H9 (cell line): ENCODE data around the gene DOCK10. TPM values are rescaled to one million over a fixed set of nuclear protein-coding genes. Genes with fewer than 3 reads are reported as not detected.

Experiments used
- DNase-seq: peaks from one replicate; pipeline ENCODE4 v3.0.0-alpha.2; 2017
- H2AFZ ChIP-seq: one replicate; pipeline ENCODE4 v1.6.1; 2013; ENCODE audit warnings: mild to moderate bottlenecking, low read length, control low read depth, moderate library complexity
- H2AK5ac ChIP-seq: 2 replicates; pipeline ENCODE4 v1.6.1; 2013; ENCODE audit warnings: low read length, control low read depth, mixed read lengths; ENCODE audit not compliant: insufficient read length
- H2BK120ac ChIP-seq: one replicate; pipeline ENCODE4 v1.6.1; 2013; ENCODE audit warnings: low read depth, mild to moderate bottlenecking, low read length, control low read depth, inconsistent platforms; ENCODE audit not compliant: poor library complexity, severe bottlenecking
- H2BK12ac ChIP-seq: 2 replicates; pipeline ENCODE4 v1.6.1; 2013; ENCODE audit warnings: low read length, control low read depth, mixed read lengths, low read depth; ENCODE audit not compliant: insufficient read length
- H2BK15ac ChIP-seq: 2 replicates; pipeline ENCODE4 v1.6.1; 2013; ENCODE audit warnings: low read depth, low read length, control low read depth
- H2BK20ac ChIP-seq: one replicate; pipeline ENCODE4 v1.6.1; 2013; ENCODE audit warnings: low read depth, mild to moderate bottlenecking, low read length, control low read depth, inconsistent platforms; ENCODE audit not compliant: poor library complexity, severe bottlenecking
- H2BK5ac ChIP-seq: 2 replicates; pipeline ENCODE4 v1.6.1; 2013; ENCODE audit warnings: low read length, control low read depth, mixed read lengths; ENCODE audit not compliant: insufficient read length
- H3K14ac ChIP-seq: 2 replicates; pipeline ENCODE4 v1.6.1; 2013; ENCODE audit warnings: low read length, control low read depth; ENCODE audit not compliant: insufficient read depth
- H3K18ac ChIP-seq: 2 replicates; pipeline ENCODE4 v1.6.1; 2013; ENCODE audit warnings: low read depth, mild to moderate bottlenecking, mixed read lengths, low read length, control low read depth; ENCODE audit not compliant: insufficient read length
- H3K23ac ChIP-seq: 2 replicates; pipeline ENCODE4 v1.6.1; 2013; ENCODE audit warnings: low read length, control low read depth, mixed read lengths, low read depth; ENCODE audit not compliant: insufficient read length
- H3K23me2 ChIP-seq: 2 replicates; pipeline ENCODE4 v1.6.1; 2013; ENCODE audit warnings: low read depth, mild to moderate bottlenecking, mixed read lengths, low read length, control low read depth; ENCODE audit not compliant: insufficient read length, poor library complexity, severe bottlenecking
- H3K27ac ChIP-seq: 2 replicates; pipeline ENCODE4 v1.5.1; 2013; ENCODE audit warnings: low read length, control low read depth, mixed read lengths, low read depth; ENCODE audit not compliant: insufficient read length
- H3K27me3 ChIP-seq: 2 replicates; pipeline ENCODE4 v1.6.1; 2013; ENCODE audit warnings: low read length, control low read depth, inconsistent platforms; ENCODE audit not compliant: insufficient read depth
- H3K4ac ChIP-seq: 2 replicates; pipeline ENCODE4 v1.6.1; 2013; ENCODE audit warnings: low read depth, mild to moderate bottlenecking, control low read depth, inconsistent platforms, low read length, moderate library complexity
- H3K4me1 ChIP-seq: 2 replicates; pipeline ENCODE4 v1.6.1; 2013; ENCODE audit warnings: low read length, control low read depth, inconsistent platforms; ENCODE audit not compliant: insufficient read depth
- H3K4me2 ChIP-seq: 2 replicates; pipeline ENCODE4 v1.6.1; 2013; ENCODE audit warnings: low read length, control low read depth, mixed read lengths; ENCODE audit not compliant: insufficient read length, insufficient read depth
- H3K56ac ChIP-seq: 2 replicates; pipeline ENCODE4 v1.6.1; 2013; ENCODE audit warnings: low read depth, mild to moderate bottlenecking, mixed read lengths, low read length, control low read depth; ENCODE audit not compliant: insufficient read length
- H3K79me1 ChIP-seq: 2 replicates; pipeline ENCODE4 v1.6.1; 2013; ENCODE audit warnings: low read depth, mild to moderate bottlenecking, moderate library complexity, low read length, control low read depth, inconsistent platforms; ENCODE audit not compliant: insufficient read depth, poor library complexity, severe bottlenecking
- H3K79me2 ChIP-seq: 2 replicates; pipeline ENCODE4 v1.6.1; 2013; ENCODE audit warnings: low read length, control low read depth, inconsistent platforms; ENCODE audit not compliant: insufficient read depth
- H3K9ac ChIP-seq: 2 replicates; pipeline ENCODE4 v1.6.1; 2013; ENCODE audit warnings: low read length, control low read depth, mixed read lengths; ENCODE audit not compliant: insufficient read length; ENCODE audit errors: extremely low read depth
- H3K9me3 ChIP-seq: one replicate; pipeline ENCODE4 v1.6.1; 2013; ENCODE audit warnings: low read depth, low read length, inconsistent platforms; ENCODE audit not compliant: control insufficient read depth
- H3T11ph ChIP-seq: one replicate; pipeline ENCODE4 v1.6.1; 2013; ENCODE audit warnings: mild to moderate bottlenecking, low read length, control low read depth, inconsistent platforms
- H4K20me1 ChIP-seq: one replicate; pipeline ENCODE4 v1.6.1; 2013; ENCODE audit not compliant: control insufficient read depth, insufficient read length, insufficient read depth
- H4K5ac ChIP-seq: 2 replicates; pipeline ENCODE4 v1.6.1; 2013; ENCODE audit warnings: low read depth, mild to moderate bottlenecking, mixed read lengths, low read length, control low read depth; ENCODE audit not compliant: insufficient read length
- H4K8ac ChIP-seq: replicated peaks from 2 replicates; pipeline ENCODE4 v1.6.1; 2013; ENCODE audit warnings: low read length, control low read depth, mixed read lengths, low read depth; ENCODE audit not compliant: insufficient read length
- H4K91ac ChIP-seq: 2 replicates; pipeline ENCODE4 v1.6.1; 2013; ENCODE audit warnings: low read depth, mild to moderate bottlenecking, moderate library complexity, mixed read lengths, low read length, control low read depth; ENCODE audit not compliant: insufficient read length
- H3K27ac Mint-ChIP-seq, 3 experiments: 2 replicates in 2 of 3; 3 replicates in 1 of 3; pipeline ENCODE4 v1.8.0; 2020 to 2021; ENCODE audit warnings: mixed read lengths in 3 of 3, mild to moderate bottlenecking in 1 of 3, moderate library complexity in 1 of 3
- H3K27me3 Mint-ChIP-seq: 2 replicates; pipeline ENCODE4 v1.8.0; 2021; ENCODE audit warnings: low read depth, mild to moderate bottlenecking, moderate library complexity, mixed read lengths
- H3K36me3 Mint-ChIP-seq, 3 experiments: 2 replicates in 2 of 3; 3 replicates in 1 of 3; pipeline ENCODE4 v1.8.0; 2020 to 2021; ENCODE audit warnings: low read depth in 3 of 3, mixed read lengths in 3 of 3; ENCODE audit not compliant: insufficient read depth in 1 of 3
- H3K4me1 Mint-ChIP-seq, 2 experiments: 2 replicates each; pipeline ENCODE4 v1.8.0; 2020; ENCODE audit warnings: mixed read lengths in 2 of 2
- H3K4me3 Mint-ChIP-seq, 2 experiments: 2 replicates in 1 of 2; 3 replicates in 1 of 2; pipeline ENCODE4 v1.8.0; 2020 to 2021; ENCODE audit warnings: mild to moderate bottlenecking in 2 of 2, mixed read lengths in 2 of 2, moderate library complexity in 1 of 2
- H3K9me3 Mint-ChIP-seq, 2 experiments: 2 replicates in 1 of 2; 3 replicates in 1 of 2; pipeline ENCODE4 v1.8.0; 2020; ENCODE audit warnings: mild to moderate bottlenecking in 2 of 2, mixed read lengths in 2 of 2, moderate library complexity in 1 of 2
- CTCF ChIP-seq: fragments of 200-600 bp; sonication (generic); conservative IDR thresholded peaks from 3 replicates; pipeline ENCODE4 v1.8.0; 2021; ENCODE audit warnings: antibody characterized with exemption, mild to moderate bottlenecking
- WGBS: extraction: QIAGEN DNeasy Blood & Tissue Kit; methylation state at CpG from one replicate; pipeline ENCODE4 v1.1.7; 2013; ENCODE audit warnings: missing lambda C conversion rate, low lambda C conversion rate, mixed read lengths; ENCODE audit not compliant: insufficient read length; ENCODE audit errors: extremely low coverage; 5-methylcytosine and 5-hydroxymethylcytosine counted together
- total RNA-seq: library from RNA; stranded (reverse); gene quantifications from 2 replicates; pipeline ENCODE4 v1.2.1, GENCODE V29; 2021

Gene DOCK10
- total RNA-seq, 1 experiment from 2014 or later: 0.79 TPM

- H2BK120ac ChIP-seq: no peak overlapping the region
- H3K9me3 ChIP-seq: no peaks in the 10 kb centered on the region
- Mint-ChIP-seq H3K36me3 (no peaks in the 10 kb centered on the region; a peak in 1 of 7 replicates), H3K4me3 (no peak overlapping the region), H3K27ac (no peak overlapping the region), H3K4me1 (peaks cover 4 to 13% of the 10 kb centered on the region in 2 experiments; a peak in 3 of 4 replicates), H3K9me3 (no peaks in the 10 kb centered on the region), H3K27me3 (peaks cover 2% of the 10 kb centered on the region; the same call in 1 of the 2 replicates)
- no peak for DNase-seq
- no peak overlapping the region for H2BK15ac ChIP-seq
- no peak overlapping the region for H3K4ac ChIP-seq
- H4K20me1 ChIP-seq: no peaks in the 10 kb centered on the region
- H2AK5ac ChIP-seq: no peak overlapping the region
- no peaks in the 10 kb centered on the region for H3K79me2 ChIP-seq
- no peak overlapping the region for H3K23ac ChIP-seq
- H3K9ac ChIP-seq: no peak overlapping the region
- H3T11ph ChIP-seq: no peak overlapping the region
- H3K14ac ChIP-seq: no peak overlapping the region
- WGBS: no CpG with 5 or more reads among the region's 1 CpG
- no peak overlapping the region for H3K4me2 ChIP-seq
- no peak overlapping the region for H4K91ac ChIP-seq
- H3K79me1 ChIP-seq: no peaks in the 10 kb centered on the region
- H2AFZ ChIP-seq: no peak overlapping the region
- no peak overlapping the region for H3K18ac ChIP-seq
- H2BK5ac ChIP-seq: no peak overlapping the region
- H2BK12ac ChIP-seq: no peak overlapping the region
- no peak overlapping the region for H4K8ac ChIP-seq
- H3K4me1 ChIP-seq: no peaks in the 10 kb centered on the region
- H3K27me3 ChIP-seq: no peaks in the 10 kb centered on the region
- no peak overlapping the region for H3K56ac ChIP-seq
- H3K27ac ChIP-seq: no peak overlapping the region
- H3K23me2 ChIP-seq: no peaks in the 10 kb centered on the region
- TF ChIP-seq CTCF: no peak
- no peak overlapping the region for H2BK20ac ChIP-seq
- no peak overlapping the region for H4K5ac ChIP-seq
Measured at GRCh38 chr2:224910574-224910925, 131.7 kb downstream of the DOCK10 start.
